Raji (cell line): ENCODE measurements around the gene FAM120A.

Source experiments
- POLR2A ChIP-seq: IDR thresholded peaks from 2 replicates; pipeline ENCODE4 v1.6.1; 2011; ENCODE audit warnings: low read depth, low read length, control low read depth; ENCODE audit not compliant: insufficient read depth

Gene FAM120A

GRCh38 chr9:93450945-93451815, at the start of gene FAM120A:
Gene FAM120A, plus strand, starts transcription at chr9:93451685. Its CDS starts 231 bp downstream, at chr9:93451916.
- TF ChIP-seq POLR2A: peak; percentile 74

GRCh38 chr9:93406371-93406770, 45.1 kb upstream of the FAM120A start:
- no peak for TF ChIP-seq POLR2A

GRCh38 chr9:93413530-93413929, 38.0 kb upstream of the FAM120A start:
- TF ChIP-seq POLR2A: no peak

- no peak for TF ChIP-seq POLR2A
Observed at GRCh38 chr9:93415176-93415690, 36.3 kb upstream of the FAM120A start.

GRCh38 chr9:93416530-93417235, 34.8 kb upstream of the FAM120A start:
- no peak for TF ChIP-seq POLR2A

GRCh38 chr9:93417538-93417937, 33.9 kb upstream of the FAM120A start:
- TF ChIP-seq POLR2A: no peak

GRCh38 chr9:93419023-93419422, 32.5 kb upstream of the FAM120A start:
- TF ChIP-seq POLR2A: no peak

- no peak for TF ChIP-seq POLR2A
Observed at GRCh38 chr9:93422977-93423616, 28.4 kb upstream of the FAM120A start.

GRCh38 chr9:93427655-93428379, 23.7 kb upstream of the FAM120A start:
- no peak for TF ChIP-seq POLR2A

- no peak for TF ChIP-seq POLR2A
Observed at GRCh38 chr9:93431539-93432105, 19.9 kb upstream of the FAM120A start.

- no peak for TF ChIP-seq POLR2A
Observed at GRCh38 chr9:93432964-93433363, 18.5 kb upstream of the FAM120A start.

GRCh38 chr9:93434056-93434455, 17.4 kb upstream of the FAM120A start:
- TF ChIP-seq POLR2A: no peak

GRCh38 chr9:93435386-93435785, 16.1 kb upstream of the FAM120A start:
- no peak for TF ChIP-seq POLR2A

- TF ChIP-seq POLR2A: no peak
Observed at GRCh38 chr9:93436218-93436617, 15.3 kb upstream of the FAM120A start.

- no peak for TF ChIP-seq POLR2A
Observed at GRCh38 chr9:93436655-93437407, 14.7 kb upstream of the FAM120A start.
